Stomach (tissue), 9 donors: Measurements from ENCODE around the gene NOXRED1. TPM values are rescaled to one million over a fixed set of nuclear protein-coding genes. Genes with fewer than 3 reads are reported as not detected.
"Not testable (repeated sequence)": the region's sequence is repeated elsewhere in the genome, so short reads cannot be mapped to it uniquely, and the experiment has no call there.

Experiments used
- DNase-seq, 2 donors: peaks; one replicate each; pipeline versions ENCODE4 v3.0.0 to v3.0.0-alpha.2; 2013 to 2019
- H3K27ac ChIP-seq, 5 donors: fragments of 200-600 bp in 4 of 5; sonication (generic) in 4 of 5; one replicate each; pipeline ENCODE4 v1.5.1; 2013 to 2019; ENCODE audit warnings: mild to moderate bottlenecking in 1 of 5, moderate library complexity in 1 of 5
- H3K27me3 ChIP-seq, 3 donors: fragments of 200-600 bp; sonication (generic); one replicate each; pipeline ENCODE4 v1.5.1; 2017 to 2019; ENCODE audit warnings: mixed run types in 1 of 3
- H3K36me3 ChIP-seq, 4 donors: fragments of 200-600 bp; sonication (generic); 1 replicate in 3 of 4; 2 replicates in 1 of 4; pipeline ENCODE4 v1.5.1; 2016 to 2019
- H3K4me1 ChIP-seq, 4 donors: fragments of 200-600 bp; sonication (generic); one replicate each; pipeline ENCODE4 v1.5.1; 2016 to 2019
- H3K4me3 ChIP-seq, 4 donors: fragments of 200-600 bp; sonication (generic) in 3 of 4; one replicate each; pipeline ENCODE4 v1.5.1; 2016 to 2019; ENCODE audit warnings: mild to moderate bottlenecking in 1 of 4
- H3K9me3 ChIP-seq, 4 donors: fragments of 200-600 bp; sonication (generic); one replicate each; pipeline ENCODE4 v1.5.1; 2016 to 2019
- CTCF ChIP-seq, 7 experiments: fragments of 450-650 bp in 4 of 7; fragments of 200-600 bp in 3 of 7; sonication (generic) in 3 of 7; IDR thresholded peaks; one replicate each; pipeline ENCODE4 v1.5.1; 2016 to 2019; ENCODE audit warnings: antibody characterized with exemption in 7 of 7, control low read depth in 2 of 7, mild to moderate bottlenecking in 1 of 7
- EP300 ChIP-seq: sonication (generic); formaldehyde crosslinking; IDR thresholded peaks from one replicate; pipeline ENCODE4 v1.6.1; 2017; ENCODE audit warnings: antibody characterized with exemption
- POLR2A ChIP-seq, 4 donors: fragments of 450-650 bp; IDR thresholded peaks; one replicate each; pipeline ENCODE4 v1.6.1; 2016; ENCODE audit warnings: antibody characterized with exemption in 4 of 4, control low read depth in 2 of 4, mild to moderate bottlenecking in 1 of 4, moderate library complexity in 1 of 4
- POLR2AphosphoS5 ChIP-seq, 3 donors: sonication (generic); formaldehyde crosslinking; IDR thresholded peaks; one replicate each; pipeline ENCODE4 v1.6.1; 2016; ENCODE audit warnings: antibody characterized with exemption in 3 of 3
- WGBS, 5 donors: extraction: QIAGEN DNeasy Blood & Tissue Kit in 3 of 5; methylation state at CpG; one replicate each; pipeline versions ENCODE4 v1.1.5 to v1.1.7; 2013 to 2018; 5-methylcytosine and 5-hydroxymethylcytosine counted together
- intact Hi-C: fragments of 100-400 bp; cut with DNase I; formaldehyde crosslinking; loops from one replicate; pipeline ENCODE4 v1.15.1; 2023; ENCODE audit warnings: low total_unique reads
- polyA plus RNA-seq, 3 donors: library from polyadenylated mRNA; stranded (reverse); fragments of 200-250 nt; gene quantifications; one replicate each; pipeline ENCODE4 v1.2.3, GENCODE V29; 2013
- total RNA-seq, 5 donors: library from RNA; depleted of rRNA; stranded (reverse); fragments of >200 nt; gene quantifications; one replicate each; pipeline versions ENCODE4 v1.1.0 to v1.2.3, GENCODE V29; 2014 to 2016
- donor health status: healthy with polysubstance abuse.
- donor health status: Bipolar disorder and iron deficiency.
- donor health status: healthy.

NOXRED1 gene
- total and polyA plus RNA-seq, 8 donors, result 0.08 to 0.46 (median 0.18) TPM; not detected in 5

- no peaks in the 10 kb centered on the region for H3K27me3 ChIP-seq
- no peak overlapping the region for H3K4me3 ChIP-seq
- H3K4me1 ChIP-seq, result no peaks in the 10 kb centered on the region
- no peak for TF ChIP-seq POLR2AphosphoS5 (IDR thresholded peaks at IDR 0.05)
- no peak for TF ChIP-seq EP300
- no peak for TF ChIP-seq POLR2A (IDR thresholded peaks at IDR 0.05)
- TF ChIP-seq CTCF (IDR thresholded peaks at IDR 0.05), result no peak
- DNase-seq, result no peak
- intact Hi-C loops, result no loop called here
- H3K27ac ChIP-seq, result no peak overlapping the region
- H3K36me3 ChIP-seq, result peaks cover 26 to 56% (median 53%) of the 10 kb centered on the region in 4 donors
- peaks cover 9 to 24% (median 18%) of the 10 kb centered on the region in 4 donors for H3K9me3 ChIP-seq
- 44 to 95% (median 62%) methylated on average over 2 of the region's 2 CpGs for WGBS, 5 donors
Measured at GRCh38 chr14:77421201-77421600, 2.1 kb downstream of the NOXRED1 start.

- WGBS, 5 donors, result 86 to 95% (median 93%) methylated on average over 5 to 8 of the region's 8 CpGs
- DNase-seq, result no peak
- H3K4me1 ChIP-seq, result no peaks in the 10 kb centered on the region
- H3K27me3 ChIP-seq, result no peaks in the 10 kb centered on the region
- no peak overlapping the region for H3K27ac ChIP-seq
- no peak for TF ChIP-seq EP300
- TF ChIP-seq POLR2AphosphoS5 (IDR thresholded peaks at IDR 0.05), result no peak
- TF ChIP-seq POLR2A (IDR thresholded peaks at IDR 0.05), result no peak
- TF ChIP-seq CTCF (IDR thresholded peaks at IDR 0.05), result no peak
- intact Hi-C loops, result no loop called here
- H3K36me3 ChIP-seq, result peaks cover 0 to 12% (median 10%) of the 10 kb centered on the region in 4 donors
- H3K4me3 ChIP-seq, result no peak overlapping the region
- H3K9me3 ChIP-seq, result peaks cover 9 to 24% (median 18%) of the 10 kb centered on the region in 4 donors
Measured at GRCh38 chr14:77416836-77417235, 6.5 kb downstream of the NOXRED1 start.

GRCh38 chr14:77416098-77416497 is 7.2 kb downstream of the NOXRED1 start:
- WGBS, 5 donors, result 71 to 94% (median 82%) methylated on average over 2 to 3 of the region's 3 CpGs

GRCh38 chr14:77415403-77416030 is 7.8 kb downstream of the NOXRED1 start:
- H3K9me3 ChIP-seq, result peaks cover 9 to 20% (median 14%) of the 10 kb centered on the region in 4 donors
- DNase-seq, H3K27me3 ChIP-seq, H3K36me3 ChIP-seq, H3K4me3 ChIP-seq, H3K27ac ChIP-seq, intact Hi-C loops, H3K4me1 ChIP-seq: not testable (repeated sequence)
- 89 to 94% (median 94%) methylated on average over 10 of the region's 10 CpGs for WGBS, 5 donors

More at GRCh38 chr14:77416098-77416497, 7.2 kb downstream of the NOXRED1 start:
- H3K4me3 ChIP-seq, H3K36me3 ChIP-seq, DNase-seq, H3K4me1 ChIP-seq, H3K27ac ChIP-seq, H3K27me3 ChIP-seq, intact Hi-C loops: not testable (repeated sequence)
- peaks cover 9 to 24% (median 18%) of the 10 kb centered on the region in 4 donors for H3K9me3 ChIP-seq

GRCh38 chr14:77409131-77409533 is 14.2 kb downstream of the NOXRED1 start:
- Histone ChIP-seq H3K4me3 (no peak overlapping the region), H3K27me3 (no peaks in the 10 kb centered on the region), H3K27ac (no peak overlapping the region), H3K9me3 (no peaks in the 10 kb centered on the region), H3K36me3 (no peaks in the 10 kb centered on the region), H3K4me1 (no peaks in the 10 kb centered on the region)
- DNase-seq, result no peak
- TF ChIP-seq POLR2A (IDR thresholded peaks at IDR 0.05), result no peak
- no peak for TF ChIP-seq EP300
- no peak for TF ChIP-seq POLR2AphosphoS5 (IDR thresholded peaks at IDR 0.05)
- no peak for TF ChIP-seq CTCF (IDR thresholded peaks at IDR 0.05)
- WGBS, 5 donors, result 23 to 43% (median 41%) methylated on average over 3 of the region's 3 CpGs
- intact Hi-C loops, result no loop called here
